HL-60 (cell line): Measurements from ENCODE around the gene KRTAP10-7.

Source experiments
- GABPA ChIP-seq: IDR thresholded peaks from 2 replicates; pipeline ENCODE4 v1.6.1; 2012; ENCODE audit warnings: low read depth
- POLR2AphosphoS5 ChIP-seq: IDR thresholded peaks from 2 replicates; pipeline ENCODE4 v1.6.1; 2012; ENCODE audit warnings: low read depth
- TF ChIP-seq, protein P1 (sequence below): IDR thresholded peaks from 2 replicates; pipeline ENCODE4 v1.6.1; 2012; ENCODE audit warnings: low read depth; ENCODE audit not compliant: insufficient replicate concordance
- TF ChIP-seq, protein P2 (sequence below): IDR thresholded peaks from one replicate; pipeline ENCODE4 v1.5.1; 2011; ENCODE audit warnings: low read length, control low read depth, inconsistent platforms; ENCODE audit not compliant: insufficient read depth

DNA sequence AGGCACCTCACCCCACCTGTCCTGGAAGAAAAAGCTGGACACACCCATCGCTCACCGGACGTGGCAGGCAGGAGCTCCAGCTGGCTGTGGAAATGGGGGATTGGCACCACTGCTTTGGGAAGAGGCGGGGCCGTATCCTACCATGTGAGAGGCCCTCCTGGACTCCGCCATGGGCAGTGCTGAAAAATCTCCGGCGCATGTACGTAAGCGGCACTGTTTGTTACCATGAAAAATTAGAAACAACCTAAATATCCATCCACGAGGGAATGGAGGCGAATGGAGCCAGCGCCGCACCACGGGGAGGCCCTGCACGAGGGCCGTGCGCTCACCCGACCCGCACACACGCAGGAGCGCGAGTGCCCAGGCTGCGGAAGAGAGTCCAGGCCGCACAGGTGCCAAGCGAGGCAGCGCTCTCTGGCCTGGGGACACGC, 14.6 kb downstream of the KRTAP10-7 start:
- TF ChIP-seq, protein P1, sequence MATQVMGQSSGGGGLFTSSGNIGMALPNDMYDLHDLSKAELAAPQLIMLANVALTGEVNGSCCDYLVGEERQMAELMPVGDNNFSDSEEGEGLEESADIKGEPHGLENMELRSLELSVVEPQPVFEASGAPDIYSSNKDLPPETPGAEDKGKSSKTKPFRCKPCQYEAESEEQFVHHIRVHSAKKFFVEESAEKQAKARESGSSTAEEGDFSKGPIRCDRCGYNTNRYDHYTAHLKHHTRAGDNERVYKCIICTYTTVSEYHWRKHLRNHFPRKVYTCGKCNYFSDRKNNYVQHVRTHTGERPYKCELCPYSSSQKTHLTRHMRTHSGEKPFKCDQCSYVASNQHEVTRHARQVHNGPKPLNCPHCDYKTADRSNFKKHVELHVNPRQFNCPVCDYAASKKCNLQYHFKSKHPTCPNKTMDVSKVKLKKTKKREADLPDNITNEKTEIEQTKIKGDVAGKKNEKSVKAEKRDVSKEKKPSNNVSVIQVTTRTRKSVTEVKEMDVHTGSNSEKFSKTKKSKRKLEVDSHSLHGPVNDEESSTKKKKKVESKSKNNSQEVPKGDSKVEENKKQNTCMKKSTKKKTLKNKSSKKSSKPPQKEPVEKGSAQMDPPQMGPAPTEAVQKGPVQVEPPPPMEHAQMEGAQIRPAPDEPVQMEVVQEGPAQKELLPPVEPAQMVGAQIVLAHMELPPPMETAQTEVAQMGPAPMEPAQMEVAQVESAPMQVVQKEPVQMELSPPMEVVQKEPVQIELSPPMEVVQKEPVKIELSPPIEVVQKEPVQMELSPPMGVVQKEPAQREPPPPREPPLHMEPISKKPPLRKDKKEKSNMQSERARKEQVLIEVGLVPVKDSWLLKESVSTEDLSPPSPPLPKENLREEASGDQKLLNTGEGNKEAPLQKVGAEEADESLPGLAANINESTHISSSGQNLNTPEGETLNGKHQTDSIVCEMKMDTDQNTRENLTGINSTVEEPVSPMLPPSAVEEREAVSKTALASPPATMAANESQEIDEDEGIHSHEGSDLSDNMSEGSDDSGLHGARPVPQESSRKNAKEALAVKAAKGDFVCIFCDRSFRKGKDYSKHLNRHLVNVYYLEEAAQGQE = no peak
- TF ChIP-seq, protein P2, sequence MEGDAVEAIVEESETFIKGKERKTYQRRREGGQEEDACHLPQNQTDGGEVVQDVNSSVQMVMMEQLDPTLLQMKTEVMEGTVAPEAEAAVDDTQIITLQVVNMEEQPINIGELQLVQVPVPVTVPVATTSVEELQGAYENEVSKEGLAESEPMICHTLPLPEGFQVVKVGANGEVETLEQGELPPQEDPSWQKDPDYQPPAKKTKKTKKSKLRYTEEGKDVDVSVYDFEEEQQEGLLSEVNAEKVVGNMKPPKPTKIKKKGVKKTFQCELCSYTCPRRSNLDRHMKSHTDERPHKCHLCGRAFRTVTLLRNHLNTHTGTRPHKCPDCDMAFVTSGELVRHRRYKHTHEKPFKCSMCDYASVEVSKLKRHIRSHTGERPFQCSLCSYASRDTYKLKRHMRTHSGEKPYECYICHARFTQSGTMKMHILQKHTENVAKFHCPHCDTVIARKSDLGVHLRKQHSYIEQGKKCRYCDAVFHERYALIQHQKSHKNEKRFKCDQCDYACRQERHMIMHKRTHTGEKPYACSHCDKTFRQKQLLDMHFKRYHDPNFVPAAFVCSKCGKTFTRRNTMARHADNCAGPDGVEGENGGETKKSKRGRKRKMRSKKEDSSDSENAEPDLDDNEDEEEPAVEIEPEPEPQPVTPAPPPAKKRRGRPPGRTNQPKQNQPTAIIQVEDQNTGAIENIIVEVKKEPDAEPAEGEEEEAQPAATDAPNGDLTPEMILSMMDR = no peak
- TF ChIP-seq POLR2AphosphoS5 (no peak), GABPA (no peak)
